Fibroblast of peridontal ligament (primary cell): ENCODE measurements around the gene PPP6R3.

Experiments
- DNase-seq: peaks from one replicate; pipeline ENCODE4 v3.0.0-alpha.2; 2010; ENCODE audit errors: extremely low read depth

PPP6R3 gene

GRCh38 chr11:68651208-68651984 lies 190.8 kb downstream of the PPP6R3 start:
- no peak for DNase-seq

DNA sequence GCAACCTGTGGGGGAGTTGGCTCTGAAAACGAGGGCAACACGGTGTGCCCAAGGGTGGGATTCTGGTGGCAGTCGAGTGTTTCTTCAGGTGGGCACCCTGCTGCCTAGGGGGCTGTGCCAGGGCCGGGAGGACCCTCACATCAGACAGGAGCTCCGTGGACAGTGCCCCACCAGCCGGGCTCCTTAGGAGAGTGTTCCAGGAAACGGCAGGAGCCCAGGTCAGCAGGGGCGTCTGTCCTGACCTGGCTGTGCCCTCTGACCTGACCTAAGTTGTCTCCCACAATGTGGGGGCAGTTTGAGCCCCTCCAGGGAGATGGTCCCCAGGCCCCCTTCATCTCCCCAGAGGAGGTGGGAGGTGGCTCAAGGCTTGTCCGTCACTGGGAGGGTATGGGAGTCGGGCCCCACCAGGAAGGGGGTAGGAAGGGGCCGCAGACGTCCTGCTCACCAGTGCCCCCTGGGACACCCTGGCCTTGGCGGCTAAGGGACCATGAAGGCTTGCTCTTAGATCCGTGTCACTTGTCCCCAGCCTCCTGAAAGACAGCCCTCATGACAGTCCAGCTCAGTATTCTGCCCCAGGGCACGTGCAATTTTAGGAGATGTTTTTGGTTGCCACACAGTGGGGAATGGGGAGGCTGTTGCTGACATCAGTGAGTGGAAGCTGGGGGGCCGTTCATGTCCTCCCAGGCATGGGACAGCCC lies 191.6 kb downstream of the PPP6R3 start:
- DNase-seq: no peak

DNA sequence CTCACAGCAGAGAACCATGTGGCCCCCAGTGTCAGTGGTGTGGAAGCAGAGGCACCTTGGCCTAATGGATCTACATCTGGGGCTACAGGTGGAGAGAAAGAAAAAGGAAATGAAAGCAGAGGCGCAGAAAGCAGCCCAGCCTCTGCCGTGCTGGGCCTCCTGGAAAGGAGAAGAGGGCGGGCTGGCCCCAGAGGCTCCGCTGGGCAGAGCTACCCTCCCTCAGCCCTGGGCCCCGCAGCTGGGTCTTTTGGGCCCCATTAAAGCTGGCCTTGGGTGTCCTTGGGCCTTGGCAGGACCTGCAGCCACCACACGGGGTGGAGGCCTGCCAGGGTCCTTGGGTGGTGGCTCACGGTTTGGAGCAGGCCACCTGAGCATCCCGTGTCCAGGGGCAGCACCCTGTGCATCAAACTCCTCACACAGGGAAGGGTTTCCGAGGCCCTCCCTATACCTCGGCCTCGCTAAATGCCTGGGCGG lies 192.2 kb downstream of the PPP6R3 start:
- DNase-seq: no peak

DNA sequence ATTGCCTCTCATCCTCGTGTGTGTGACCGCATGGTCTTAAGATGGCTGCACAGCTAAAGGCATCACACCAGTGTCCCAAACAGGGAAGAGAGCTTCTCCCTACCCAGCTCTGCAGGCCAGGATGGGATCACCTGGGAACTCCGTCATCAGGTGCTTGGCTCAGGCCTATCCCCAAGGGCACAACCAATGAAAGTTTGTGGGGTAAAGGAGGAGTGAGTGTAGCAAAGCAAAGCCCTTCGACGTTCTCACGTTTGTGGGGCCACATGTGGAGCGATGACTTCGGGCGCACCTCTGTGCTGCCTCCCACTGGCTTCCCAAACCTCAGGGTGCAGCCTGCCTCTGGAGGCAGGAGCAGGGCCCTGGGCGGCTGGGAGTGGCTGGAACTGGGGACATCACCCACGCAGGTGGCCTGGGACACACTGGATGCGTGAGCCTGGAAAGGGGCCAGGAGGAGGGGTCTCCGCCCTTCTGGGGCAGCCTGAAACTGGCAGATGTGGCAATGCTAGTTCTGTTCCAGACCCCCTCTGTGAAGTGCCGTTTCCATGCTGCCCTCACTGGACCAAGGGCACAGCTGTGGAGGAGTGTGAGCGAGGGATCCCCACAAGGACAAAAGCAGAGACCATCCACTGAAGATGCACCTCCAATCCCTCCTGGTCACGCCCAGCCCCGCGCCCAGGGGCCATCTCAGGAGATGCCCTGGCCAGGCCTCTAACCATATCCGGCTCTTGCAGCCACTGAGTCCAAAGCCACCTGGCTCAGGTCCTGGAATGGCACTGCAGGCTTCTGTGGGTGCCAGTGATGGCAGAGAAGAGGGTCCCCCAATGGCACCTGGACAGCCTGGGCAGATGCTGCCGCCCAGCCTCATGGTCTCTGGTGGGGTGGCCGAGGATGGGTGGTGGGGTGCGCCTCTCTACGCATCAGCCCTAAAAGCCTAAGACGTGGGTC lies 193.2 kb downstream of the PPP6R3 start:
- no peak for DNase-seq

DNA sequence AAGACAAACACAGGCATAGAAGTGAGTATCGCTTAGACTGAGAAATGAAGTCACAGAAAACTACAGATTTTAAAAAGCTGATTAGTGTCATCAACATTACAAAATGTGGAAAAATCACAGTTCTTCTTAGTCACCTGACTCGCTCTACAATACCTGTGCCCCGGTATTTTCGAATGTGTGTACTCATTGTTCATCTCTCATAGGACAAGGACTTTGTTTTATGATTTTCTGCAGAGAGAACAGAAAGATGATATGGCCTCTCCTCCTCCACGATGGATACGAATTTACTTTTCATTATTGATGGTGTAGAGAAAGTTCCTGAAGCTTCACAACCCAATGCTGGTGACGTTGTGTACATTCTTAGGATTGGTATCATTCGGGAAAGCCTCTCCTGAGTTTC lies 194.4 kb downstream of the PPP6R3 start:
- no peak for DNase-seq

GRCh38 chr11:68655406-68655805 lies 194.9 kb downstream of the PPP6R3 start:
- DNase-seq: no peak

DNA sequence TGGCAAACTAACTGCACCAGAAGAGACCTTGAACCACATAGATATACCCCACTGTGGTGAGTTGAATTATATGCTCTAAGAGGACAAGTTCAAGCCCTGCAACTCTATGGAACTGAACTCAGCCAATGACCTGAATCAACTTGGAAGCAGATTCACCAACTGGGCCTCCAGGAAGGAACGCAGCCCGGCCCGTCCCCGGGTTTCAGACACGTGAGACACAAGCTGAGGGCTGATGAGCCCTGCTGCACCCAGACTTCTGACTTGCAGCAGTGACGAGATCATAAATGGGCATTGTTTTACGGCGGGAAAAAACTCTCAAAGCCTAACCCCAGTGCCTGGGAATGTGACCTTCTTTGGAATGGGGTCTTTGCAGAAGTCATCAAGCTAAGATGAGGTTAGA lies 195.3 kb downstream of the PPP6R3 start:
- no peak for DNase-seq

- no peak for DNase-seq
Observed at GRCh38 chr11:68657021-68657780, 196.6 kb downstream of the PPP6R3 start.

GRCh38 chr11:68658097-68658496 lies 197.5 kb downstream of the PPP6R3 start:
- peak; percentile 2 for DNase-seq

- DNase-seq: peak; percentile 38
Observed at GRCh38 chr11:68658661-68659060, 198.1 kb downstream of the PPP6R3 start.

DNA sequence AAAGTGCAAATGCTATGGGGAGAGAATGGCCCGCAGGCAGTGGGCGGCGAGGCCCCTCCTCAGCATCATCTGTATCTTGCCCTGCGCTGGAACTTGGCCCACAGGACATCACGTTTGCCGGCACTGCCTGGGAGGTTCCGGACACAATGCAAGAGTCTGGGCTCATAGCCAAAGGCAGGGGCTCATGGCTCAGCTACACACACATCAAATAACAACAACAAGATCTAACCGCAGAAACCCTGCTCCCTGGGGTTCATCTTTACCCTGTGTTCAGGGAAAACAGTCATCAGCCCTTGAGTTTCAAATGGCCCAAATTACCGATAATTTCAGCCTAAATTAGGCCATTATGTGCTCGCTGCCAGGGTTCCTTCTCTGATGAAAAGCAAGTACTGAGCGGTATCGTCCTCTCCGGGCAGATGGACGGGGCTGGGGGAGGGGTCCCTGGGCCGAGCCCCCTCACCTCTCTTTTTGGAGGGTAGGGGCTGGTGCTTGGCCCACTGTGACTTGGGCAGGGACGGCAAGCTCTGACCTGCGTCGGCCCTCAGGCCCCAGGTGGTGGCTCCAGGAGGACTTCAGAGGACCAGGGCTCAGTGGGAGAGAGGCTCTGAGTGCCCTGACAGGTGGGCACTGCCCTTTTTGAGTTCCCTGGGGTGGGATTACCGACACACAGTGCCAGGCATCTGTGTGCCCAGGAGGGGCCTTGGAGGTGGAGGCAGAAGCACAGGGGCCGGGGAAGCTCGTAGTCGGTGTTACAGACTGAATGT lies 198.8 kb downstream of the PPP6R3 start:
- peak; percentile 96 for DNase-seq

- DNase-seq: no peak
Observed at GRCh38 chr11:68660066-68660810, 199.7 kb downstream of the PPP6R3 start.

- DNase-seq: no peak
Observed at GRCh38 chr11:68661014-68661413, 200.5 kb downstream of the PPP6R3 start.

GRCh38 chr11:68661697-68662603 lies 201.4 kb downstream of the PPP6R3 start:
- no peak for DNase-seq

DNA sequence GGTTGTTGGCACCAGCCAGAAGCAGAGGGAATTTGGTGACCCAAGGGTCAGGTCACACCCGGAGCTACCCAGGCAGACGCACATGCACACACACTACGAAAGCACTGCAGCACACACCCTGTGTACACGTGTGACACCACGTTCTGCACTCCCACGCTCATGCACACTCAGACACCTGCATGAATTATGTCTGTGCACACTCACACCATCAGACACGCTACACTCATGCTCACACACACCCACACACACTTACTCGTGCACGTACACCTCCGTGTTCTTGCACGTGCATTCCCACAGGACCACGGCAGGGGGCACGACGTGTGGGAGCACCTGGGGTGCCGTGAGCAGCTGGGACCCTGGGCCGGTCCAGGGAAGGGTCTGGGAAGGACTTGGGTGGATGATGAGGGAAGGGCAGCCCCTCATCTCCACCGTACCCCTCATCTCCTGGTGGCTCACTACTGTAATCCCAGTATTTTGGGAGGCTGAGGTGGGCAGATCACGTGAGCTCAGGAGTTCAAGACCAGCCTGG lies 203.0 kb downstream of the PPP6R3 start:
- no peak for DNase-seq

GRCh38 chr11:68664141-68664540 lies 203.6 kb downstream of the PPP6R3 start:
- no peak for DNase-seq

GRCh38 chr11:68664906-68665305 lies 204.4 kb downstream of the PPP6R3 start:
- DNase-seq: no peak
